Activated CD4-positive, CD25-positive, alpha-beta regulatory T cell treated with anti-CD3 and anti-CD28 coated beads, Interleukin-2, amount 50 U/mL, for 16 hours (primary cell): Measurements from ENCODE around the gene ARHGAP10.
A peak's percentile ranks its signal among the peaks of the same experiment; 100 is the strongest.

Experiments used
- DNase-seq: peaks from one replicate; pipeline ENCODE4 v3.0.0-alpha.2; 2020; ENCODE audit warnings: low read depth, low spot score

ARHGAP10 gene

DNA sequence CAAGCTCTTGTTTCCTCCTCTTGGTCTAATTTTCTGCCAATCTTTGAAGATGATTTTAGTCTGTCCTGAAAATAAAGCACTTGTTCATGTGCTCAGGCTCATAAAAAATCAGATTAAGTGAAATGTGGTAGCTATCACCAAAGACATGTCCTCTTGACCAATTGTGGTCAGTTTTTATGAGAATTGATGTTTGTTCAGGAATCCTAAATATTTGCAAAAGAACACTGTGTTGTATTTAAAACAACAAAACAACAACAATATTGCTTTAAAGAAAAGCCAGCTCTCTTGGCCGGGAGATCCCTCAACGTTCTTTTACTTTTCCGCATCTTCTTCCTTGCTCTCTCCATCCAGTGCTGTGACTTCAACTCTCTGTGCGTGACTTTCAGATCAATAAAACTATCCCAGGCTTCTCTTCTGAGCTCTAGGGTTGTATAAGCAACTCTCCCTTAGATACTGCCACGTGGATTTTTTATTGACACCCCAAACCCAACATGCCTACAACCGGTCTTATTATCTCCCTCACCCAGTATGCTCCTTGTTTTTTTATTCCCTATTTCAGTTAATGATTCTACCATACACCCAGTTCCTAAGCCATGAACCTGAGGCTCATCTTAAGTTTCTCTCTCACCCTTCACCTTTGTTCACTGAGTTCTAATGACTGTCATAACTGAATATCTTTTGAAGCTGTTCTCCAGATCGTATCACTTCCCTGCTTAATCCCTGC is 309.9 kb downstream of the ARHGAP10 start:
- DNase-seq, result no peak

DNA sequence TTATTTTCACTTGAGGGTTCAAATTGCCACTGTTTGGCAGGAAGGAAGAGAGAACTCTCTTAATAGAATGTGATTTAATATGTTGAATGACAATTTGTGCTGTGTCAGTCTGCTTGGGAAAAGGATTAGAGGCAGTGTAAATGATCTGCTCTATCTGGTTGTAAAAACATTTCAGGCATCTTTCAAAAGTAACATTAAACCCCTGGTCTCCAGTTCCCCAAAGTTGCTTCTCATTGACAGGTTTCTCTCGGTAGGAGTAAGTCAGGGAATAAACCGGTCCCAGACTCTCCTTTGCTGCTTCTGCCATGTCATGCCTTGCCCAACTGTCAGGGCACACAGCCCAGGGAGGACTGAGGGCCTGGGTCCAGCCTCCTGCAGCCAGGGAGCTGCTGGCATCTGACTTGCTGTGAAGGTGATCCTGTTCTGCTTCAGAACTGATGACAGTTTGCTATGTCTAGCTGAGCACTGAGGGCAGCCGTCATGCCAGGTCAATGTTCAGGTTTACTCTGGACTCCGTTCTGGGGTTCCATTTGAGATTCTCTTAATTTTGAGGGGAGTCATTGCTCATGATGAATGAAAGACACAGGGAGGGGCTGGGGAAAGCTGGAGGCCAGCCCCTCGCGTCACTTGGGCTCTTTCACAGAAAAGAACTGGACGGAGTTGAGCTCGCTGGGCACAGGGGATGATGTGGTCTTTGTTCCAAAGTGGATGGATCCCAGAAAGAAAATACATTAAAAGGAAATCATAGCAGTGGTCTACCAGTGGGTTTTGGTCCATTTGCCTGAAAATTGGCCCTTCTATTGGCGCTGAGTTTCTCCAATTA is 312.4 kb downstream of the ARHGAP10 start:
- no peak for DNase-seq

DNA sequence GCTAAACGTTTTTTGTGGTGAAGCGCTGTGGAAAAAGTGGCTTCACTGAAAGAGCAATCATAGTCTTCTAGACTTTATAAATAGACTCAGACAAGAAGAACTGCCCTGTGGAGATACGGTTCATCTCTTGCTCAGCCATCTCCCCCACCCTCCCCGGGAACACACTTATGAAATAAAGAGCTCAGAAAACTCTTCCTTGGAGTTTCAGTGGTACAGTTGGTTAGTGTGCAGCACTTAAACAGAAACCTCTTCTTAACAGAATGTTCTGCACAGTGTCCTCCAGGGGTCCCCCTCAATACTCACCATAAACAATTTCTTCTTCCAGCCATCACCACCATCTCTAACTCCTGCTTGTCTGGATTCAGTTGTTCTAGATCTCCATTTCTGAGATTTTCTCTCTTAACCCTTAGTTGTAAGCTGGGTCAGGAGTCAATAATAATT is 313.0 kb downstream of the ARHGAP10 start:
- DNase-seq, result no peak

DNA sequence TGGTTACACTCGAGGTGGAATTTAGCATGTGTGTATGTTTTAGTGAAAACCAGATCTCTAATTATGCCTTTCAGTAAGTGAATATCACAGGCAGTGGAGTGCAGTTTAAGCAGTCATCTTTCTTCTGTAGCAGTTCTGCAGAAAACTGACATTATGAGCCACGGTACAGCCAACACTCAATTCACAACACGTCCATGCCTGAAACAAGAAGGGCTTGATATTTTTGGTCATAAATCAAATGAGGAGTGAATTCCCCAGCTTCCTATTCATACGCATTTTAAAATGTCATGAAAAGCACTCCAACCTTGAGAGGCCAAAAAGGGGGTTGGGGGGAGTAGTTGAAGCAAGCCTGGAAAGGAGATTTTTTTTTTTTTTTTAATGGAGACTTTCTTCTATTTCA is 316.7 kb downstream of the ARHGAP10 start:
- DNase-seq, result no peak

DNA sequence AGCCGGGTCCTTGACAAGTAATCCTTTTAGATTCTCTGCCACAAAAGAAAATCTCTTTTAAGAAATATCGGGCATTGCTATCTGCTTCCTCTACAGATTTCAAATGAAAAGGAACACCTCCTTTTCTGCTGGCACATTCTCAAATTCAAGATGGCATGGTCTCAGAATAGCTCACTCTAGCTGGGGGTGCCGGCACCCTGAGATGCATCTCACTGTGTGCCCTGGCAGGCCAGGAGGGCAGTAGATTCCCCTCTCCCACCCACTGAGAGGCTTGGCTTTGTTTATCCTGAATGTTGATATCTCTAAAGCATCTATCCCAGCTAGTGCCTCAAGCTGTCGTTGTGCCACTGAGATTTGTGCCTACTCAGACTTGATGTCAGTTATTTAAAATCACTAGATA is 319.5 kb downstream of the ARHGAP10 start:
- no peak for DNase-seq

DNA sequence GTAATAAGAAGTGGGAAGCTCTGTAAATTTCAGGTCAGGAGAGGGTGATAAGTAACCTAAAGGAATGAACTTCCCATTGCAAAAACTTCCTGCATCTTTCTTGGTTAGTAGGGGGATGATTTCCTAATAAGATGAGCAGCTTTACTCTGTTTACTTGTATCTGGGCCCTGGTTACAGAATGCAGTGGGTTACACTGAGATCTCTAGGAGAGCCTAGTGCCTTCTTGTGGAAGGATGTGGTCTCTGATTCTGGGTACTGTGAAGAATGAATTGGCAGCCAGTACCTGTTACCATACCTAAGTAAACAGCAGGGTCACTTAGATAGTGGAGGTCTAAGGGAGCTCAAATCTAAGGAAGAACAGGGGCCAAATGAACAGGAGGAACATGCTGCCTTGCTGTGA is 320.6 kb downstream of the ARHGAP10 start:
- DNase-seq, result no peak

DNA sequence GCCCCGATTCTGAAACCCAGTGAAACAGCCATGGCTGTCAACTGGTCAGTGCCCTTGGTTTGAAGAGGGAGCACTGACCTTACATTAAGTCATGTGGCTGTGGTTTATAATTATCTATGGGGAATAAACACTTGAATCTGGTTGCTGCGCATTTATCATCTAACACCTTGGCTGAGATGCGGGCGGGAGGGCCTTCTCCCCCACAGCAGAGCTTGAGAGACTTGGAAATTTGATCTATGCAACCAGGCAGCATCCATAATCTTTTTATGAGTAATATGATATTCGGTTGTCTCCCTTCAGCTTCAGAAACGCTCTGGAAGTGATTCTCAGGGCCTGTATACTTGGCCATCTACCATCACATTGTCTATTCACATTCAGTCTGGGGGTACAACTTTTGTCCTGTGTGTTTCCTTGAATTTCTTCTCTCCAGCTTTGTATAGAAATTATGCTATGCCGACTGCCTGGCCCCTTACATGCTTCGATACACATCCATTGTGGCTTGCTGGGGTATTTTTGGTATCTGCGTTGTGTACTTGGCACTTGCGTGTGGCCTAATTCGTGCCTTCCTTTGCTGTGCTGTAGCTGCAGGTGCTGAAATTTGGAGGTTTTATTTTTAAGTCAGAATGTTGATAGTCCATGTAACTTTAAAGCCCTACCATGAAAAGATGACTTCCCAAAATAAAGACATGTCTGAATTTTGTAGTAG is 321.6 kb downstream of the ARHGAP10 start:
- DNase-seq, result no peak

DNA sequence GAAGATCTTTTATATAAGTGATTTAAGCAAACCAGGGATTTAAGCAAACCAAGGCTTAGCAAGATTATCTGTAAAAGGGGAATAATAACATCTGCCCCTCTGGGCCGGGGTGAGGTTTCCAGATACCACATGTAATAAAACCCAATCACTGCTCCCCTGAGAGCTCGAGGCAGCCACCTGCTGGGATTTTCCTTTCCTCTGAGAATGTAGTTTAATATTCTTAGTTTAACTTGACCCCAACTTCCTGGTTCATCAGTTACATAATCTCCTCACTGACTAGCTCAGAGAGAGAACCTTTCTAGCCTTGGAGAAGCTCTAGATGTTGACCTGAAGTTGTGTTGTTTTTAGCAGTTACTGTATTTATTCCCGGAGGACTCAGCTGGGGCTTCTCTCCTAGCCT is 322.4 kb downstream of the ARHGAP10 start:
- DNase-seq, result no peak

DNA sequence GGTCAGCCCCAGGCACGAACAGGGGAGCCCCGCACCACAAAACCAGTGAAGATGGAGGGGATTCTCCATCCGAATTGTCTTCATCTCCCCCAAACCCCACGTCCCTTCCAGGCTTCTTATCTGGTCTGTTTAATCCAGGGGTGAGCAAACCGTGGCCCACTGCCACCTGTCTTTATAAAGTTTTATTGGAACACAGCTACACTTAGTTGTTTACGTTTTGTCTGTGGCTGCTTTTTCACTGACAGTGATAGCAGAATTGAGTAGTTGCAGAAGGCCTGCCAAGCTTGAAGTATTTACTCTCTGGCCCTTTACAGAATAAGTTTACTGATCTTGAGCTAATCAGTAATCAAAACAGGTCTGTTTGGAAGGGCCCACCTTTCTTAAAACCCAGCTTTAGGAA is 324.0 kb downstream of the ARHGAP10 start:
- no peak for DNase-seq

DNA sequence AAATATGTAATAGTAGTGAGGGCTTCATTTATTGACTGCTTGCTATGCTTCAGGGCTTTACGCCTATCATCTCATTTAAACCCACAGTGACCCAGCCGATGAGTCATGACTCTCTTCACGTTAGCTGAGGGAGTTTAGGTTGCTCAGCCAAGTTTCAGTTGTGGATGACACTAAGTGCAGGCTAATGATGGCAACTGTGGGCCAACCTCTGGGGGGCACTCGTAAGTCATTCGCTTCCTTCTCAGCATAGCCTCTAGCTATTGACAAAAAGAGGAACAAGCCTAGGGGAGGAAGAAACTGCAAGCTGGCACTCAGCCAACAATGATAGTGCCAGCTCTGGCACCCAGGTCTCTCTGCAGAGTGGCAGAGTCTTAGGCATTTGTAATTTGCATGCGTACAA is 325.0 kb downstream of the ARHGAP10 start:
- peak; percentile 36 for DNase-seq

DNA sequence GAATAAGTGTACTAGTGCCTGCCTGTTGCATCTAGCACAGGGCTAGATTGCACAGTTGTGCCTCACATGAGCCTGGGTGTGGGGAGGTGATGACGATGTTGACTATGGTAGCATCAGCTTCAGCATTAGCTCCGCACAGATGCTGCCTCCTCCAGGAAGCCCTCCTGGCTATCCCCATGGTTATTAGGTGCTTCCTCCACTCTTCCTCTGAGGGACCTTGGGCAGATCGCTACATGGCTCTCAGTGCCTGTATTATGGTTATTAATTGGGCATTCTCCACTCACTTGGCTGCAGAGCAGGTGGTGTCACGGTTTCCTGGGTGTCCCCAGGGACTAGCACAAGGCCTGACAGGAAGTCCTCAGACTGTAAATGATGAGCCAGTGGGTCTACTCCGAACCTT is 325.6 kb downstream of the ARHGAP10 start:
- no peak for DNase-seq

DNA sequence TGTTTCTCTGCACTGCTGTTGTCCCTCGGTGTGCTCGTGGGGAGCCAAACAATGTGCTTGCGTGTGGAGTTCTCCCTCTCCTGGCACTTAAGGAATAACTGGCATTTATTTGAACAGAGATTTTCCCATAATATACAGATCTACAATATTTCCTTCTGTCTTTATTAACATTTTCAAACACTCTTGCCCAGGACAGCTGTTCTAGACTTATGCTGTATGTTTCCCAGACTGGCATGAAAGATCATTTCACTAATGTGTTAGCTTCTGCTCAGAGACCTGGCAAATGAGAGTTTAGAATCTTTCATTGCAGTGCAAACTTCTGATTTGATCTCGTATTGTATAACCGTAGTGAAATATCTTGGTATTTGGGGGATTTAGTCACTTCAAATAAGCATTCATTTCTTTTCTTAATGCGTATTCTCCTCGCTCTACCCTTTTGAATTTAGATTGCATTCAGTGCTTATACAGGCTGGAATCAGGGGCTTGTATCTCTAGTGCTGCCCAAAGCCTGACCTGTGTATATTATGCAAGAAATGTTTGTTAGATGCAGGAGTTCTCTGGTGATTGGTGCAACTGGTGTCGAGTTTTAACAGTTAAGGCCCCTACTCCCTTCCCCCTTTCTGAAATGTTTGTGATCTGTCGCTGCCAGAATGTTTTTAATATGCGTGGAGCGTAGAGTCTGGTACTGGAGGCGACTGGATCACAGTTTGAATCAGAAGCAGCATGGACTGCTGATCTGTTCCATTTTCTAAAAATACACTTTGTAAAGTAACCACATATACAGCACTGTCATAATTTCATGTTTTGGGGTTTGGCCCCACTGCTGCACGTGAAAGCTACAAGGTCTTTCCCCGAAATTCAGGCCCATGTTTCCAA is 326.3 kb downstream of the ARHGAP10 start:
- no peak for DNase-seq

DNA sequence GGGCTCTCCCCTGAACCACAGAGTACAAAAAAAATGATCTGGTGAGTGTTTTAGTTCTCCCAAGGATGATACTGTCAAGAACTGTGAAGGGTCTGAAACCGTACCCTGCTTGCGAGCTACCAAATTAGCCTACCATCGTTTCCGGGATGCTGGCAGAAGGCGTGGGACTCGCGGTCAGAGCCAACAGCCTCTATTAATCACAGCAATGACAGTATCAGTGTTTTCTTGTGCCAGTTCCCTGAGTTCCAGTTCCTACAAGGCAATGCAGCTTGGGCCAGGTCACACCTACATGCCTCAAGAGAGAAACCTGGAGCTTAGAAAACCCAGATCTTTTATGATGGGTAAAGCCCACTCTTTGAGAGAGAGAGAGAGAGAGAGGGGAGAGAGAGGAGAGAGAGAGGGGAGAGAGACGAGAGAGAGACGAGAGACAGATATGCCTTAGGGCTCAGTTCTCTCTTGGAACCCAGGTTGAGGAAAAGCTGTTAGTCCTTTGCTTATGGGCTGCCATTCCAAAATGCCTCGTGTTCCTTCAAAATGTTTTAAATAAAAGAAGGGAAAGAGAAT is 327.8 kb downstream of the ARHGAP10 start:
- no peak for DNase-seq

DNA sequence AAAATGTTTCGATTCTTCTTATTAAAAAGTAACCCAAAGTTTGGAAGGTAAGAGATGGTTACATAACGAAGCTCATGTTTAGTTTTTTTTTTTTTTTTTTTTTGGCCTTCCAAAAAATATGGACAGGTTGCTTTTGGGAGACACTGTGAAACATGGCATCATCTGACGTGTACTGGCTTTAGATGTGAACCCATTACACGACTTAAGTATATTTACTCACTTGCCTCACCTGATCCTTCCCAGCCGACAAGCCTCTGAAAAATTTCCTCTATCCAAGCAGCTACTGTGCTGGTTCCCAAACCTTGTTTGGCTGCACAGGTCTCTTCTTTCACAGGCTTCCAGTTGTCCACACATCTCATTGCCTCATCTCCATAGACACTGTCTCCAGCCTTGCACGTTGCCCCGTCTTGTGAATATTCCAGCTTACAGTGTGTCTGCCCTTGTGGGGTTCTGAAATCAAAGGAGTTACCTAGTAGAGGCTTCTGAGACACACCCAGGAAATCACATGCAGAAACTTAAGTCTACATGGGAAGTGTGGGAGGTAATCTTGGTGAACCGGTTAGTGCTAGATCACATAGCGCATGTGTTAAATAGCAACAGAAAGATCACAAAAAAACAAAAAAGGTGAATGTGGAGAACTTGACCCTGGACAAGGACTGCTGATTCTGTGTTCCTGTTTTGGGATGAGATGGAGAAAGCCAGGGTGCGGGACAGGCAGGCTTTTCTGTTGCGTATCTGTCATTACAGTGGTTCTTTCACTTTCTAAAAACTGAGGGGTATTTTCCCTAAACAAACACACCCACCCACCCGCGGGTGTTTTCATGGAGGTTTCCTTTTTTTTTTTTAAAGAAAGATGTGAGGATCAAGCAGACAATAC is 328.6 kb downstream of the ARHGAP10 start:
- no peak for DNase-seq

DNA sequence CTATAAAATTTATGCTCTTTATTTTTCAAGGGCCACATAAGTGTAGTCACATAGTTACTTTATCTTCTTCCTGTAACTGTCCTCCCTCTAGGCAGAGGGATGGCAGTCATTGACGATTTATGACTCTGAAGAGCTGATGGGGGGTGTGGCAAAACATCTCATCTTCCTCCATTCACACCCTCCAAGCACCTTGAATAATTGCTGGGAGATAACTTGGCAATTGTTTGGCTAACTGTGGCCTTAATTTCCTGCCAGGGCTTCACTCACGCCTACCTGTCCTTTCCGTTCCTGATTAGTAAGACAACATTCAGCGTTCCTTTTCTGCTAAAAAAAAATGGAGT is 329.2 kb downstream of the ARHGAP10 start:
- DNase-seq, result no peak

DNA sequence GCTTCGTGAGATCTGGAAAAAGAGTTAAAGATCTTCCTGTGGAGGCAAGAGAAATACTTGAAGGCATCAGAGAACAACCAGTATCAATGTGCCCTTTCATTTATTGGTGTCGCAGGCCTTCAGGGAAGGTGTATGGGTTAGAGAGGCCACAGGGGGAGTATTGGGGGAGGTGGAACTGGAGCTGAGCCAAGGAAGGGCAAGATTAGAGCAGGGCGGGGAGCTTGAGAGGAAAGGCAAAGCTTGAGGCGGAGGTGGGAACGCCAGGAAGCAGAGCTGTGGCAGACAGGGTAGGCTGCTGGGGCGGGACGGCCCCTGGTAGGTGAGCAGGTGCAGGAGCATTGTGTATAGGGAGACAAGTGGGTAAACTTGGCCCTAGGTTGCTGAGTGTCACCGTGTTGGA is 329.9 kb downstream of the ARHGAP10 start:
- DNase-seq, result no peak

DNA sequence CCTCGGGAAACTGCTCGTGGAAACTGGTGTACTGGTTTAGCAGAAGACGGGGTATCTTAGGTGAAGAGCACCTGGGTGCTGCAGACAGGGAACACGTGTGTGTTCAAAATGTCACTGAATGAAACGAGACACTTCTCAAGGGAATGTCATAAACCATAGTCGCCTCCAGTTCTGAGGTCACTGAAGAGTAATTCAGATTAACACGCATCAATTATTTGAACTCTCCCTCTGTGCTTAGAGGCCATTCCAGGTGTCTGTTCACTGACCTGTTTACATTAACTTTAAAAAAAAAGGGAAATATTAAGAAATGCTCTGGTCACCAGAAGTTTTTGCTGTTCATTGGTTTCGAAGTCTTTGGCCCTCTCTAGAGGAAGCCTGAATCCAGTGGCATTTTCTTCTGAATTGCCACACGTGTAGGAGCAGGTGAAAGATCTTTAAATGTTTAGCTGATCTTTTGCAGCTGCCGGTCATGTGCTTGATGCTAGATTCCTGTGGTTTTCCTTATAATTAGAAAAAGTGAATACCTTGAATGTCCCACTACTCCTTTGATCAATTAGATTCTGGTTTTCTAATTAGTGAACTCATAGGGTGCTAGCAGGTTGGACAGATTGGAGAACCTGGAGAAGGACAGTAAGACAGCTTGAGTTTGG is 330.5 kb downstream of the ARHGAP10 start:
- DNase-seq, result no peak

DNA sequence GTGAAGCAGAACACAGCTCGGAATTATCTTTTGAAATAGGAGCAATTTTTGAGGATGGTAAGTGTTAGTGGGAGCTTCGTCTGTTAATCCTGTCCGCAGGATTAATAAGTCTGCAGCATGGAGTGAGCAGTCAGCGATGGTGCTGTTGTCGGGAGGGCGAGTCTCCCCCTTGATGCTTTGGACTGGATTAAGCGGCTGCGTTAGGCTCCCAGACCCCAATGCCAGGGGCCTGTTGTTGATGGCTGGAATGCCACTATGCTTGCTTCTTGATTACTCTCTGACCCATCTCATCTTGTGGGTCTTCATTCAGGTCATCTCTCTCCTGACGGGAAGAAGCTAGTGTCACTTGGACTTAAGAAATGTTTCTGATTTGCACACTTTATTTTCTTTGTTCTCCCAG is 332.6 kb downstream of the ARHGAP10 start:
- no peak for DNase-seq

DNA sequence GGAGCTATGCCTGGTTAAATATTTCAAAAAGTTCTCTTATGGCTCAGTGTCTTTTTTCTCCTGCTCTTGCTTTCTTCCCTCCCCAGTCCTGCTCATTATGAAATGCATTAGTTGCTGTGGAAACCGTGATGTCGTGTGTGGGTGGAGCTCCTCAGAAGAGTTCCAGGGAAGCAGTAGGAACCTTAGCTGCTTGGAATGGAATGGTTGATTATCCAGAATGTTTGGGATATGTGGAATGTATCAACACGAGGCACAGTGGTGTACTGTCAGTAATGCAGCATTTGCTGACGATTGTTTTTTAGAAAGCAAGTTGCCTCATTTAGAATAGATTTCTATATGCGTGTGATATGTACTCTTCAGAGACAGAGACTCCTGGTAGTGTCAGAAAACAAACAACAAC is 333.2 kb downstream of the ARHGAP10 start:
- DNase-seq, result no peak
